ENCODE data around the gene NTNG1. TPM values are rescaled to one million over a fixed set of nuclear protein-coding genes. Genes with fewer than 3 reads are reported as not detected.
A peak's percentile ranks its signal among the peaks of the same experiment; 100 is the strongest.

NTNG1 gene
- total RNA-seq, 1 donor, result 20.9 TPM

DNA sequence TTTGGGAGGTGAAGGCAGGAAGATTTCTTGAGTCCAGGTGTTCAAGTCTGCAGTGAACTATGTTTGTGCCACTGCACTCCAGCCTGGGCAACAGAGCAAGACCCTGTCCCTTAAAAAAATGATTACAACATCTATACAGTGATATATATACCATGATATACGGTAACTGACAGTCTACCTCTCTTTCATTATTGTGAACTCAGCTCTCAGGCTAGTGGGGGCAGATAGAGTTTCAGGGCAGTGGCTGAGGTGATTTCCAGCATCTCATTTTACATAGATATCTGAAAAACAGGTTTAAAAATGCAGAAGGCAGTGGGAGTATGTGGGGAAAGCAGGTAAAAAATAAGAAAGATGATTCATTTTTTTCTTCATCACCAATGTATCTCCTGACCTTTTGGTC, 8.1 kb upstream of the NTNG1 start:
- no peak overlapping the region for H3K4me3 ChIP-seq (ENCODE audit: low read depth, low read length)
- TF ChIP-seq CTCF (IDR thresholded peaks at IDR 0.05; ENCODE audit: insufficient read depth, low read length), result no peak
- no peak for DNase-seq (ENCODE audit: low read depth)

DNA sequence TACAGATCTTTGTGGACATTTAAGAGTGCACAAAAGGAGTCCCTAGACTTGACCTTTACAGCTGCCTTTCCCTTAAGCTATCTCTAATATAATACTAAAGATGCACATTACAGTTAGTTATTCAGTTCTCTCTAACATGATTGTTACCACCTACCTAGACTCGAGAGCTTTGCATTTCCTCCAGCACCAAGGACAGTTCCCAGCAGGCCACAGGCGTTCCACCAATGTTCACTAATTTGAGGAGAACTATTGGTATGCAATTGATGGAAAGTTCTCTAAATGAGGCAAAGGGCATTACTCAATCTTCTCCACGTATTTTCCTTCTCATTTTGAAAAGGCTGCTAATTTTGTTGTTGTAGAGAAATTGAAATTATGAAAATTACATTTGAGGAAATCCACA, 5.4 kb upstream of the NTNG1 start:
- H3K4me3 ChIP-seq (ENCODE audit: low read depth, low read length), result no peak overlapping the region
- no peak for TF ChIP-seq CTCF (IDR thresholded peaks at IDR 0.05; ENCODE audit: insufficient read depth, low read length)
- peak; percentile 63 for DNase-seq (ENCODE audit: low read depth)

GRCh38 chr1:107138166-107138565, 2.7 kb upstream of the NTNG1 start:
- H3K4me3 ChIP-seq (ENCODE audit: low read depth, low read length), result no peak overlapping the region
- DNase-seq (ENCODE audit: low read depth), result no peak
- TF ChIP-seq CTCF (IDR thresholded peaks at IDR 0.05; ENCODE audit: insufficient read depth, low read length), result no peak

DNA sequence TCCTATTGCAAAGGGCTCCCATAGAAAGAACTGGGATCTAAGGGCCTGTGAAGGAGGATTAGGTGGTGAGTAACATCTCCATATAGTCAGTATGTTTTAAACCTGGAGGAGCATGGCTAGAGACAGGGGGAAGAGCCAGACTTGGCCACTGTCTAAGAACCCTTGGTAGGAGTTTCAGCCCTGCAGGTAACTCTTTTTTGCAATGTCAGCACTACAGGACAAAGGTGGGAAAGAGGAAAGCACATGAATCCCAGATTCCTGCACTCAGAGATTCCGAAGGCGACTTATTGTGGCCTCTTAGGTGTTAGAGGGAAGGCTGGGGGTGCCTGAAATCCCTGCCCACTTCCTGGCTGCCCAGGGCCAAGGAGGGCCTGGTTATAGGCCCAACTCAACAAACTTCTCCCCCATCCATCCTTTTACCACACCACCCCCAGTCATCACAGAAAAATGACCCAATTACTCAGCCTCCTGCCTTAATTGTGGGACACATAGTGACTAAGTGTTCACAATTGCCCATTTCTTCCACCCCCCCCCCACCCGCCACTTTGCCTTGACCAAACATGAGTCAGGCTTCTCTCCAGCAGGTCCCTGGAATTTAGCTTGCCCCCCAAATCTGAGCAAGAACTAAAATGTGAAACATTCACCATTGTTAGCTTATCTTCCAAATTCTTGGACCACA, 1.9 kb upstream of the NTNG1 start:
- no peak for DNase-seq (ENCODE audit: low read depth)
- TF ChIP-seq CTCF (IDR thresholded peaks at IDR 0.05; ENCODE audit: insufficient read depth, low read length), result no peak
- no peak overlapping the region for H3K4me3 ChIP-seq (ENCODE audit: low read depth, low read length)

GRCh38 chr1:107139833-107140702, 771 bp upstream of the NTNG1 start:
- DNase-seq (ENCODE audit: low read depth), result peak; percentile 59
- no peak for TF ChIP-seq CTCF (IDR thresholded peaks at IDR 0.05; ENCODE audit: insufficient read depth, low read length)
- H3K4me3 ChIP-seq (ENCODE audit: low read depth, low read length), result peak overlapping the region; percentile 71

DNA sequence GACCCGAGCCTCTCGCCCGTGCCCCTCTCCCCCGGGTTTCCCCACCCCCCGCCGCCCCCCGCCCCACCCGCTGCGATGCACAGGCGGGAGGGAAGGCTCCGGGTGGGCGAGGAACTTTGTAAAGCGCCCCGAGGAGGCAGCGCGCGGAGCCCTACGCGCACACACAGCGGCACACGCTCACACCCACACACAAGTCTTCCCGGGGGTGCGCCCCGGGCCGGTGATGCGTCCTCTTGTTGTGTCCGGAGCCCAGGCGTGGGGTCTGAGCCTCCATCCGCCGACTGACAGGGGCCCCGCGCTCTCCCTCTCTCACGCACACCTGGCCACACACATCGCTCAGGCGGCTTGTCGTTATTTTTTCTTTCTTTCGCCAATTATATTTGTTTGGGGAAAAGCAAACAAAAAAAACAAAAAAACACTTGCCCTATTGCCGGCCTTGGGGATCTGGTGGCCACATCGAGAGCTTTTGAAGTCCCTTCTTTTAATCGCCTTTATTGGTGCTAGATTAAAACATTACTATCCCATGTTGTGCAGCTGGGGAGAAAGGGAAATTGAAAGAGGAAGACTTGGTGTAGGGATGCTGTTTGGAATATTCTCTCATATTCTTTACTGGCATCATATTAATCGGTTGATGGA, 770 bp downstream of the NTNG1 start:
- H3K4me3 ChIP-seq (ENCODE audit: low read depth, low read length), result peak overlapping the region; percentile 71
- TF ChIP-seq CTCF (IDR thresholded peaks at IDR 0.05; ENCODE audit: insufficient read depth, low read length), result no peak
- DNase-seq (ENCODE audit: low read depth), result no peak

Data from fibroblast of the aortic adventitia (primary cell).